Effector CD8-positive, alpha-beta T cell (primary cell): ENCODE data around the gene P2RX6.
"Not testable (repeated sequence)": the region's sequence is repeated elsewhere in the genome, so short reads cannot be mapped to it uniquely, and the experiment has no call there.

ENCODE experiments used
- DNase-seq: peaks from one replicate; lab custom pipeline; 2025; lab: John Stamatoyannopoulos, UW

The P2RX6 gene

DNA sequence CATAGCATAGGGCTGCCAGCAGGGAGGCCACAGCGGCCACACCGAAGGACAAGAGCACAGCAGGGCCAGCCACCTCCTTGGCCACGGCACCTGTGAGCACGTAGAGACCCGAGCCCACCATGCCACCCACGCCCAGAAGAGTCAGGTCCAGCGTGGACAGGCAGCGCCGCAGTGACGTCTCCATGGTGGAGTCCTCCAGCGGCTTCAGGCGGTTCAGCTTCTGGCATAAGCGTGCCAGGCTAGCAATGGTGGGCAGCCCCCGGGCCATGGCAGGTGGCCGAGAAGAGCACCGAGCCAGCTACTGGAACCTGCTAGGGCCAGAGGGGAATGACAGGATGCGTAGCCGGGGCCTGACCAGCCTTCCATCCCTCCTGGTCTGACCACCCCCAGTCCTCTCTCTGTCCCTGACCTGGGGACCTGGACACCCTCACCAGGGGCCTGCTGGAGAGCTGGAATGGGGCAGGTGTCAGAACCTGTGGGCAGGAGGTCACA is 16.6 kb downstream of the P2RX6 start:
- DNase-seq, result no peak

DNA sequence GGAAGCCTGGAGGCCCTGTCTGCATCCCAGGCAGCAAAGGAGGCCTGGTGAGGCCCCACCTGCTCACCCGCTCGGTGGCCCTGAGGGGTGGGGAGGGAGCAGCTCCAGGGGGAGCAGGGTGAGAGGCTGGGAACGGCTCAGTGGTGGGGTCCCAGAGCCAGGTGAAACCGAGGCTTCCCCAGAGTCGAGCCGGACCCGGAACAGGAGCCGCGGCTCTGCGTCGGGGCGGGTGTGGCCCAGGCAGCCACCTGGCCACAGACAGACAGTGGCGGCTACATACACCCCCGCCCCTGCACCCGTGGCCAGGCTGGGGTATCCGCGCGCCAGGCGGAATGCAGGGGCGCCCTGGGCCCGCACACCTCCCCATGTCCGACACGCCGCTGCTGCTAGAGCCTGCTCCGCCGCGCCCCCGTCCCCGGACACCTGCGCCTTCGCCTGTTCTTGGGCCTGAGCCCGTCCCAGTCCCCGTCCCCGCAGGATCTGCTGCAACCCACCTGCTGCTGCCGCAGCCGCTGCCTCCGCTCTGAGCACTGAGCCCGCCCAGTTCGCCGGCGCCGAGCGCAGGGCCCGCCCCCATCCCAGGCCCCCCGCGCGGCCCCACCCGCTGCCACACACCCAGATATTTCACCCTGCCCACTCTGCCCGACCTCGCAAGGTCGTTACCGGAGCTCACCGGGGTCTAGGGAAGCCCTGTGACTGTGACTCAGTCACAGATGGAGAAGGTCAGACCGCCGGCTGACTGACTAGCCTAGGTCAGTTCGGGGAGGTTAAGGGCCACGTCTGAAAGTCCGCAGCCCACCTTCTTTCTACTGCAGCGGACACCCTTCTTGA is 17.3 kb downstream of the P2RX6 start, which contains the start of gene SLC7A4:
Gene SLC7A4, minus strand, starts transcription at position 525 of the 831 bp plus-strand sequence. CDS start 749 bp downstream, outside the sequence.
- no peak for DNase-seq

DNA sequence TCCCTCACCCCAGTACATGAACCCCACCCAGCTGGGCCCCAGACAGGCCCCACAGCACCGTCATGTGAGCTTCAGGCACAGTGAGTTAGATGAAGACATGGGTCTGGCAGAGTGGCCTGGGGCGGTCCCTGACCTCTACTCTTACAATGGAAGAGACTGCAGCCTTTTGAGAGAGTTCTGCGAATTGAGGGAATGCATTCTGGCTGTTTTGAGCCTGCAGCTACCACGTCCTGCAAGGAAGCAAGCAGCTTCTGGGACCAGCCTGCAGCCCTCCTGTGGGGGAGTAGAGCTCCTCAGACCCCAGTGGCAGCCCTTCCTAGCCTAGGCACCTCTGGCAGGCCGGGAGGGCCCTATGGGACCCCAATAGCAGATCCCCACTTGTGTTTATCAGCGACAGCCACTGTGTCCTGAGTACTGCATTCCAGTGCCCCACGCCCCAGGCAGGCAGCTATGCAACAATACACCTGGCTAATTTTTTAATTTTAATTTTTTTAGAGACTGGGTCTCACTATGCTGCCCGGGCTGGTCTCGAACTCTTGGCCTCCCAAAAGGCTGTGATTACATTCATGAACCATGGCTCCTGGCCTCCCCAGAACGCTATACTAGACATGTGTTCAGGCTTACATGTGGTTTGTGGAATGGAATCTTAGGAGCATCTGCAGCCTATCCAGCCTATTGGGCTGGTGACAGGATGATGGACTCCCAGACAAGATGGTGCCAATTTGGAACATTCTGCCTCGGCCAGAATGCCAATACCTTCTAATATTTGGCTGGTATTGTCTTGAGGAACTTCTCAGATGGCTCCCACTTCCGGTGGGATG is 18.1 kb downstream of the P2RX6 start:
- no peak for DNase-seq

DNA sequence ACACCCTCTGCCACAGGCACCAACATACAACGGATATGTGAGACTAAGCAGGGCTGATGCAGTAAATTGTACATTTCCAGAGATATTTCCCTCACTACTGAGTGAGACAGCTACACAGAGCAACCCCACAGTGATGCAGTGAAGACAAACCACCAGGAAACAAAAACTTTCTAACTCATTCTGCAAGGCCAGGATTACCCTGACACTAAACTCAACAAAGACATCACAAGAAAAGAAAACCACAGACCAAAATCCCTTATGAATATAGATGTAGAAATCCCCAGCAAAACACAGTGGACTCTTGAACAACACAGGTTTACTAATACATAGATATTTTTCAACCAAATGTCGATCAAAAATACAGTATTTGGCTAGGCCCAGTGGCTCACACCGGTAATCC is 18.9 kb downstream of the P2RX6 start:
- no peak for DNase-seq

DNA sequence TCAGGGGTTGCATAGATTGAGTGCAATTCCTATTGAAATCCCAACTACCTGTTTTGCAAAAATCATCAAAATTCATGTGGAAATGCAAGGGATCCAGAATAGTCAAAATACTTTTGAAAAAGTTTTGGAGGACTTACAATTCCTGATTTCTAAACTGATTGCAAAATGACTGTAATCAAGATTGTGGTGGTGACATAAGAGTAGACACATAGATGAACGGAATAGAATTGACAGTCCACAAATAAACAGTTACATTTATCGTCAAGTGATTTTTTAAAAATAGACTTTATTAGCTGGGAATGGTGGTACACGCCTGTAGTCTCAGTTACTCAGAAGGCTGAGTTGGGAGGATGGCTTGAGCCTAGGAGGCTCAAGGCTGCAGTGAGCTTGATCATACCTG is 20.0 kb downstream of the P2RX6 start:
- DNase-seq, result no peak

DNA sequence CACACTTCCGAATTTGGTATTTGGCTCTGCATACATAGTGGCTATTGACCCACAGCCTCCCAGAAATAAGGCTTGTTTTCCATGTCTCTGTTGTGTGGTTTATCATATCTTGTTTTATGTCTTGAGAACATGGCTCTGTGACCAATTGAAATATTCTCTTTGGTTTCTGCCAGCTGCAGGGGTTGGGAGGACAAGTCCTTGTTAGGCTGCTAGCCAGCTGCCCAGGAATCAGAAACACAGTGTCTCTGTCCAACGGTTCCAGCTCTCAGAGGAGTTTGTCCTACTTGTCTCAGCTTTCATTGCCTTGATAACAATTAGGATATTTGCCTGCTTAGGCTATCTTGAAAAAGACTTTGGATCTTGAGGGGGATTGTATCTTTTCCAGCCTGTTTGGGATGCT is 23.4 kb downstream of the P2RX6 start:
- DNase-seq, result no peak

DNA sequence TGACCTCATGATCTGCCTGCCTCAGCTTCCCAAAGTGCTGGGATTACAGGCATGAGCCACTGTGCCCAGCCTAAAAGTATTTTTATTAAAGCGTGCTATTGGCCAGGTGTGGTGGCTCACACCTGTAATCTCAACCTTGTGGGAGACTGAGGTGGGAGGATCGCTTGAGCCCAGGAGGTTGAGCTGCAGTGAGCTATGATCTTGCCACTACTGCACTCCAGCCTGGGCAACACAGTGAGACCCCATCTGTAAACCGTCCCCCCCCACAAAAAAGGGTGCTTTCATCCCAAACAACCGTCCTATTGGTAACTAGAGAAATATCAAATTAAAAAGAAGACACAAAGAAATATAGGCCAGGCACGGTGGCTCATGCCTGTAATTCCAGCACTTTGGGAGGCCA is 24.2 kb downstream of the P2RX6 start:
- not testable (repeated sequence) for DNase-seq

DNA sequence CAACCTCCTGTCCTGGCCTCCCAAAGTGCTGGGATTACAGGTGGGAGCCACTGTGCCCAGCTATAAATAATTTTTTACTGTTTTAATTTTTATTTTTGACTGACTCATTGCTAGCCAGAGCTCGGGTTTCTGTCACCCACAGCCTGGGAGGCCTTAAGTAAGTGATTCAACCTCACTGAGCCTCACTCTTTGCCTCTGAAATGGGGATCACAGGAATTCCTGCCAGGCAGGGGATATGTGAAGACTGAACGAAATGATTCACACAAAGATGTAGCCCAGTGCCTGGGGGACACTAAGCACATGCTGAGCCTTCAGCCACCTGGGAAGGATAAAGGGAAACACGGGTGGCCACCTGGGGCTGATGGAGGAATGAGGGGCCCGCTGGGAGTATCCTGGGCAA is 27.0 kb downstream of the P2RX6 start:
- no peak for DNase-seq

DNA sequence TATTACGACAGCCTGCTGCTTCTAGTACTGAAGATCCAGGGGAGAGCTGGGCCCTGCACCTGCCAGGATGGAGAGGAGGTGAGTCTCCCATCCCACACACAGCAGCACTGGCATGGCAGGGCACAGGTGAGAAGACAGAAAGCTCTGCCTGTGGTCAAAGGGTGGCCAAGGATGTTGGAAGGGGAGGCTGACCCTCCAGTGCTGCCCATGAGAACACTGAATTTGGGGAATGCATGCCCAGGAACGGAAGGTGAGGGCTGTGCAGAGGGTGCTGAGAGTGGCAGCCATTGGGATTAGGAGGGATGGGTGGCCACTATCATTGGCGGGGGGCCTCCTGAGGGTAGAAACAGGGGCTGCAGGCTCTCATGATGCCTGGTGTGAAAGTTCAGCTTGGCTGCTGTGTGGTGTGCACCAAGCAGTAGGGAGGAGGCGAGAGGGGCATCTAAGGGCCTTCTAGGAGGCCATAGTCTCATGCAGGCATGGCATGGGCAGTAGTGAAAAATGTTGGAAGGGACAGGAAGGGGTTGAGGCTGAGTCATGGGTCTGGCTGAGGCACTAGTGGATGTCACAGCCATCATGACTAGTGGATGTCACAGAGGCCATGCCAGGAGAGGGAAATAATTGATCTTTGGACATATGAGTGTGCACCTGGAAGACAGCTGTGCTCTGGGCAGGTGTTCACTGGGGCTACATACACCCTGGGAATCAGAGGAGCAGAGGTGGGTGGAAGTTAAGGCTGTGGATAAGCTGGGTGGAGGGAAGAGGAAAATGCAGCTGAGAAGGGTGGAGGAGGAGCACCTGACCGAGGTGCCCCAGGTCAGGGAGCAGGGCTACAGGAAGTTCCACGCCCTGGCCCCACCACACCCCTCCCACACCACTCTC is 28.3 kb downstream of the P2RX6 start:
- DNase-seq, result no peak

DNA sequence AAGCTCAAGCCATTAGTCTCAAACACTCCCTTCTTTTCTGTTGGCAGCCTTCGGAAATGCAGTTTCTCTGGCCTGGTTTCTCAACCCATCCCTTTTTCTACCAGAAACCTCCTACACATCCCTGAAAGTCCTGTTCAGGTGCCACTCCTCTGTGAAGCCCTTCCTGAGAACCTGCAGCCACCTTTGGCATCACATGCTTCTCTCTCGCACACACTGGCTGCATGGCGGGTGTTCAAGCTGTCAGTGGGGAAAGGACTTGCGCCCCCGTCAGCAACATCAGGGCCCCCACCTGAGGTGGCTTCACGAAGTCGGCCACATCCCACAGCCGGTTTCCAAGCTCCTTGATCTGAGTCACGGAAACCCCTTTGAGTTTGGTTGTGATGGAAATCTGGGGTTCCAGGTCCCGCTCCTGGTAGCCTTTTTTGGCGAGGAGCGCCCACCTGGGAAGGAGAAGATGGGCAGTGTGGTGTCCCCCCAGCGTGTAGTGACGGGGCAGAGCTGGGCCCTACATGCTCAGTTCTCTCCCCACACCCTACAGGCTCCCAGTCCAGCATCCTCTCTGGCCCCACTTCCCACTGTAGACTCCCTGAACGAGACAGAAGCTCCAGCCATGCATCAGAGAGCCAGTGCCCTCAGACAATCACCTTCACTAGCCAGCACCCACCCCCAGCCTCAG is 29.0 kb downstream of the P2RX6 start:
- DNase-seq, result no peak

DNA sequence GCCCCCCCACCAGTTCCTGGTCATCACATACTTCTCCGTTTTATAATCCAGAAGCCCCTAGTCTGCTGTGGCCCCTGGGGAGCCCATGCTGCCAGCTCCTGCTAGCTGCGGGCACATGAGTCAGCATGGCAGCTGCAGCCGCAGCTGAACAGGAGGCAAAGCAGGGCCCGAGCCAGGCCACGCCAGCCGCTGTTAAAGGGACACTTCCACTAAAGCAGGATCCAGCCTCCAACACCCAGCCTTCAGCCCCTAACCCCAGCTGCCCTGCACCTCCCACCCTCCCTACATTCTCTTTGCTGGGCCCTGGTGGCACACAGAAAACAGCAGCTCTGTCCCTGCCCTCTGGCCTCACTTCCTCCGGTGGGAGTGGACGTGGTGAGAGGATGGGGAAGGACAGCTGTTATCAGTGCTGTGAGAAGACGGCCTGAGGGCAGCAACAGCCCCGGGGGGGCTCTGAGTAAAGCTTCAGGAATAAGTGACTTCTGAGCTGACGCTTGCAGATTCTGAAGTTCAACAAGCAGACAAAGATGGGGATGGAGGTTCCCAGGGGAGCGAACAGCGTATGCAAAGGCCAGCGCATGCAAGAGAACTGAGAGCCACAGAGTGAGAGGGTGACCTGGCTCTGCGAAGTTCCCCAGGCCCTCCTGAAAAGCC is 30.1 kb downstream of the P2RX6 start:
- DNase-seq, result no peak

DNA sequence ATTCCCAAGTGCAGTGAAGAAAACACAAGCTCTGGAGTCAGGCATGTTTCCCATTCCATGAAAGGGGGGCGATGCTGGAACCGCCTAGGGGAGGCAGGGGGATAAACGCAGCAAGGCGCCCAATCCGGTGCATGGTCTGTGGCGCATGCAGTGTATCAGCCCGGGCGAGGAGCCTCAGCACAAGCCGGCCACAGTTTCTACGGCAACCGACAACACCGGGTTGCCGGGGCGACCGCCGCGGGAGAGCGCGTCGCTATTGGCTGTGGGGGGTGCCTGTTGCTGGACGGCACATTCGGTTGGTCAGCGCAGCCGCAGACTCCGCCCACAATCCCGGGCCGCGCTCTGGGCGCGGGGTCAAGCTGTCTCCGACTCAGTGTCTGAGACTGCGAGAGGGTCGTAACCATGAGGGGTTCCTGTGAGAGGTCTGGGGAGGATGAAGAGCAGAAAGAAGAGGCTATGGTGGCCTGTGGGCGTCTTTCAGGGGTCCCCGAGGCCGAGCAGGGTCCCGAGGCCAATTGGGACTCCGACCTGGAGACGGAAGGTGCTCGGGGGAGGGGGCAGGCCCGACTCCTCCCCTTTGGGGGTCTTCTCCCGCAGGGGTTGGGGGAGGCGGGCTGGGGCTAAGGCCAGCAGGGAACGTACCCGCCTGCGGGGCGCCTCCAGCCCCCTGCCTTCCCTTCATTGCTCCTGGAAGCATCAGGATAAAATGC is 30.8 kb downstream of the P2RX6 start, which contains the start of gene LRRC74B:
Gene LRRC74B, plus strand, starts transcription at position 362 of the 710 bp plus-strand sequence. Its CDS starts 41 bp downstream, at position 403.
- no peak for DNase-seq

DNA sequence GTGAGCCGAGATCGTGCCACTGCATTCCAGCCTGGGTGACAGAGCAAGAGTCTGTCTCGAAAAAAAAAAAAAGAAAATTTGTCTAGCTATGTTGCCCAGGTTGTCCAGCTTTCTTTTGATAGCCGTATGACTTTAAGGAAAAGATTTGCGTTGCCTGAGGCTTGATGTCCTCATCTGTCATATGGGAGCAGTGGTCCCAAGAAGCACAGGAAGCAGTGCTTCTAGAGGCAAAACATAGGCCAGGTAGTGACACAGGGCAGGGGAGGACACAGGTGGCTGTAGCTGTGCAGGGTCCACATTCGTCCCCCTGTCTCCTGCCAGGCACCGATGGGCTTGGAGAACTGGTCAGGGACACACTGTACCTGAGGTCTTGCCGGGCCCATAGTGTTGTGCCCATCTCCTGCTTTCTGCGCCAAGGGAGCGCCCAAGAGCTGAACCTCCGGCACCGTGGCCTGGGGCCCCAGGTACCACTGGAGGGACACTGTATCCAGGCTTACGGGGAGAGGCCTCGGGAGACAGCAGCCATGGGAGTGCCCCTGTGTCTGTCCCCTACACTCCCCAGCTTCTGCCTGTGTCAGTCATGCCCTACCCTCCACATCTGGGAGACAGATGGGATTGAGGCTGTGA is 32.2 kb downstream of the P2RX6 start:
- no peak for DNase-seq

DNA sequence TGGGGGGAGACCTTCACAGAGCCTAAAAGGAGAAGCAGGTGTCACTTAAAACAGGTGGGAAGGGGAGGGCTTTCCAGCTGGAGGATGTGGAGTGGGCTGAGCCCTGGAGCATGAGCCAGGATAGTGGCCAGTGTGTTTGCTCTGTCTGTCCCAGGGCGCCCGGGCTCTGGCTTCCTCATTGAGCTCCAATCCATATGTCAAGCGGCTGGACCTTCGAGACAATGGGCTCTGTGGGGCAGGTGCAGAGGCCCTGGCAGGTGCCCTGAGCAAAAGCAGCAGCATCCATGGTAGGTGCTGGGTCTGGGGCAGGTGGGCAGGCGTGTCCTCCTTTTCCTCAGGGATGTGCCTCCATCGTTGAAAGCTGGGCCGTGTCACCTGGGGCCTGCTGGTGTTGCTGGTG is 32.8 kb downstream of the P2RX6 start:
- DNase-seq, result no peak

DNA sequence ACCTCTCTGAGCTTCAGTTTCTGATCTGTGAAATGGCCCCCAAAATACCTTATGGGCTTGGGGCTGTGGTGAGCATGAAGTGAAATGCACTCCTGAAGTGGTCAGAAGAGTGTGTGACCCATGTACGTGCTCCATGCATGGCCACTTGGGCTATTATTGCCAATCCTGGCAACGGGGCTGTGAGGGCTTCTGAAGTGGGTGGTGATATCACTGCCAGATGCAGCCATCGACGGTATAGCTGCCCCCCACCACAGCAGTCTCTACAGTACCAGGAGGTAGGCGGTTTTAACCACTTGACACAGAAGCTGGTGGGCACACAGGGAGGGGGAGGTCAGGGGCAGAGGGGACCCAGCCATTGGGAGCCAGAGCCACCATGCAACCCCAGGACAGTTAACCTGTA is 33.5 kb downstream of the P2RX6 start:
- DNase-seq, result not testable (repeated sequence)

DNA sequence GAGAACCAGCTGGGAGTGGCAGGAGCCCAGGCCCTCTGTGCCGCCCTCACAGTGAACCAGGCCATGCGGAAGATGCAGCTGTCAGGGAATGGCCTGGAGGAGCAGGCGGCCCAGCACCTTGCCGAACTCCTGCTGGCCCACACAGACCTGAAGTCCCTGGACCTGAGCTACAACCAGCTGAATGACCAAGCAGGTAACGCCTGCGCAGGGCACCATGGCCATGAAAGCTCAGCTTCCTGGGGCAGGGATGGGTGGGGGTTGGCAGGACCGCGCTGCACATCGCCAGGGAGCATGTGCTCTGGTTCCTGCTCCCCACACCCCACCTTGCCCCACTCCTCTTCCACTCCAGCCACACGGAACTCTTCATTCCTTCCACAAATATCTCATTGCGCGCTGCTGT is 34.0 kb downstream of the P2RX6 start:
- DNase-seq, result not testable (repeated sequence)

DNA sequence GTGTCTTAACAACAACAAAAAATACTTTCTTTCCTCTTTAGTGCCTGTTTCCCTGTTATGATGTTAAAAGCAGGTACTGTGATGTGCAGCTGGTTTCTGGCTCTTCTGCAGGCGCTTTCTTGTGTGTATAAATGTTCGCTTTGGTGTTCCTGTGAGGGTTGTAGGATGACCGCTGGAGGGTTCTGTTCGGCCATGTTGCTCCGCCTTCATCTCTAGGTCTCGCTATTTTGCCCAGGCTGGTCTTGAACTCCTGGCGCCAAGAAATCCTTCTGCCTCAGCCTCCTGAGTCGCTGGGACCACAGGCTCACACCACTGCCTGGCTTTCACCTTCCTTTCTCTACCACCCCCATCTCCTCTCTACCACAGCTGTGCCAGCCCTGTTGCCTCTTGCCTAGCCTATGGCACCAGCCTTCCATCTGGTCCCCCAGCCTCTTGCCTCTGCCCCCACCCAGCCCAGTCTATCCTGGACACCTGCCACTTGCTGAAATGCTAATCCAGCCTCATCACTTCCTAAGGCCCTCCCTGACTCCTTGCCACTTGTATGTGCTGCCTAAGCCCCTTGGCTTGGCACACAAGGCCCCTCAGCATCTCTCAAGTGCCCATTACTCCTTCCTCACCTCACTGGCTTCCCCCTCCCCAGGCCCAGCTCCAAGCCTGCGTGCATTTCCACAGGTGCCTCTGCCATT is 36.3 kb downstream of the P2RX6 start:
- no peak for DNase-seq

DNA sequence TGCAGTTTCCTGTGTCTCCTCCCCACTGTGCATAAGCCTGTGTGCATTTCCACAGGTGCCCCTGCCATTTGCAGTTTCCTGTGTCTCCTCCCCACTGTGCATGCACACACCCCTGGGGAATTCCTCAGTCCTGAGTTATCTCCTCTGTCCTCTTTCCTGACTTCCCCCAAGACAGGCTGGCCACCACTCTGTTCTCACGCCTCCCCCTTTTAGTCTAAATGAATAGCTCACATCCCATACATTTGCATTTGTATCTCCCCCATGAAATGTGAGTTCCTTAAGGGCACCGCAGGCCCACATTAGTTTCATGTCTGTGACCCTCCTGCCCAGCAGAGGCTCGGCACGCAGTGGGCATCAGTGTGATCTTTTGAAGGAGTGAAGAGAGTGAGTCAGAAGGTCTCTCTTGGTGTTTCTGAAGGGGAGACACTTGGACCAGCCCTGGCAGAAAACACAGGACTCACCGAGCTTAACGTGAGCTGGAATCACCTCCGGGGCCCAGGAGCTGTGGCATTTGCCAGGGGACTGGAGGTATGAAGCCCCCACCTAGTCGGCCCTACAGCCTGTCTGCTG is 37.0 kb downstream of the P2RX6 start:
- no peak for DNase-seq
